NCI-H446 treated with DMSO at 0.1 percent for 48 hours (cell line): ENCODE results near the gene NRXN2.

ENCODE experiments used
- DNase-seq: peaks from one replicate; lab custom pipeline; 2025; lab: John Stamatoyannopoulos, UW

Gene NRXN2

GRCh38 chr11:64590763-64591221 lies 132.2 kb downstream of the NRXN2 start, which contains the start of gene SLC22A12:
Gene SLC22A12, plus strand, starts transcription at chr11:64591220. Its CDS starts 337 bp downstream, at chr11:64591557.
- no peak for DNase-seq

GRCh38 chr11:64588701-64589100 lies 134.3 kb downstream of the NRXN2 start:
- DNase-seq, result no peak

GRCh38 chr11:64586366-64586765 lies 136.6 kb downstream of the NRXN2 start:
- DNase-seq, result no peak

- DNase-seq, result no peak
Observed at GRCh38 chr11:64585150-64585549, 137.8 kb downstream of the NRXN2 start.

GRCh38 chr11:64583296-64584262 lies 139.4 kb downstream of the NRXN2 start:
- DNase-seq, result no peak

- DNase-seq, result no peak
Observed at GRCh38 chr11:64582885-64583284, 140.1 kb downstream of the NRXN2 start.

GRCh38 chr11:64581057-64581523 lies 141.9 kb downstream of the NRXN2 start:
- no peak for DNase-seq

- DNase-seq, result no peak
Observed at GRCh38 chr11:64580412-64580811, 142.6 kb downstream of the NRXN2 start.

GRCh38 chr11:64577202-64577601 lies 145.8 kb downstream of the NRXN2 start:
- DNase-seq, result no peak

- no peak for DNase-seq
Observed at GRCh38 chr11:64572143-64572542, 150.9 kb downstream of the NRXN2 start.

- no peak for DNase-seq
Observed at GRCh38 chr11:64571410-64572091, 151.4 kb downstream of the NRXN2 start.

GRCh38 chr11:64571050-64571409 lies 152.0 kb downstream of the NRXN2 start:
- DNase-seq, result no peak

- no peak for DNase-seq
Observed at GRCh38 chr11:64570341-64570740, 152.7 kb downstream of the NRXN2 start.

GRCh38 chr11:64569300-64569970 lies 153.6 kb downstream of the NRXN2 start:
- DNase-seq, result no peak

GRCh38 chr11:64568584-64569140 lies 154.3 kb downstream of the NRXN2 start:
- DNase-seq, result no peak

GRCh38 chr11:64568041-64568571 lies 154.9 kb downstream of the NRXN2 start:
- no peak for DNase-seq

GRCh38 chr11:64566915-64567891 lies 155.8 kb downstream of the NRXN2 start:
- no peak for DNase-seq

- no peak for DNase-seq
Observed at GRCh38 chr11:64566042-64566914, 156.7 kb downstream of the NRXN2 start.
